ENCODE results near the gene LGR6.

Gene LGR6

GRCh38 chr1:202199040-202199889 lies 5.7 kb downstream of the LGR6 start:
- DNase-seq (ENCODE audit: low read depth) = no peak

GRCh38 chr1:202200112-202200548 lies 6.5 kb downstream of the LGR6 start:
- no peak for DNase-seq (ENCODE audit: low read depth)

GRCh38 chr1:202200669-202201068 lies 7.1 kb downstream of the LGR6 start:
- DNase-seq (ENCODE audit: low read depth) = no peak

GRCh38 chr1:202201266-202201665 lies 7.7 kb downstream of the LGR6 start:
- DNase-seq (ENCODE audit: low read depth) = no peak

- no peak for DNase-seq (ENCODE audit: low read depth)
These were observed 8.4 kb downstream of the LGR6 start for GRCh38 chr1:202201971-202202370.

- no peak for DNase-seq (ENCODE audit: low read depth)
These were observed 9.0 kb downstream of the LGR6 start for GRCh38 chr1:202202500-202203168.

GRCh38 chr1:202203238-202204039 lies 9.8 kb downstream of the LGR6 start:
- no peak for DNase-seq (ENCODE audit: low read depth)

- no peak for DNase-seq (ENCODE audit: low read depth)
These were observed 10.5 kb downstream of the LGR6 start for GRCh38 chr1:202204065-202204464.

GRCh38 chr1:202205523-202206190 lies 12.1 kb downstream of the LGR6 start:
- no peak for DNase-seq (ENCODE audit: low read depth)

- DNase-seq (ENCODE audit: low read depth) = no peak
These were observed 13.7 kb downstream of the LGR6 start for GRCh38 chr1:202207292-202207691.

- DNase-seq (ENCODE audit: low read depth) = no peak
These were observed 14.8 kb downstream of the LGR6 start for GRCh38 chr1:202208351-202208857.

GRCh38 chr1:202210385-202210784 lies 16.8 kb downstream of the LGR6 start:
- no peak for DNase-seq (ENCODE audit: low read depth)

GRCh38 chr1:202210969-202211368 lies 17.4 kb downstream of the LGR6 start:
- no peak for DNase-seq (ENCODE audit: low read depth)

GRCh38 chr1:202212787-202213186 lies 19.2 kb downstream of the LGR6 start:
- no peak for DNase-seq (ENCODE audit: low read depth)

- DNase-seq (ENCODE audit: low read depth) = no peak
These were observed 19.9 kb downstream of the LGR6 start for GRCh38 chr1:202213361-202214088.

GRCh38 chr1:202214089-202214843 lies 20.7 kb downstream of the LGR6 start:
- no peak for DNase-seq (ENCODE audit: low read depth)

- DNase-seq (ENCODE audit: low read depth) = no peak
These were observed 22.0 kb downstream of the LGR6 start for GRCh38 chr1:202215472-202216130.

GRCh38 chr1:202216691-202217090 lies 23.1 kb downstream of the LGR6 start:
- no peak for DNase-seq (ENCODE audit: low read depth)

- DNase-seq (ENCODE audit: low read depth) = no peak
These were observed 23.9 kb downstream of the LGR6 start for GRCh38 chr1:202217516-202217915.

GRCh38 chr1:202217951-202218350 lies 24.4 kb downstream of the LGR6 start:
- no peak for DNase-seq (ENCODE audit: low read depth)
